Measurements from ENCODE around the gene AKTIP. TPM values are rescaled to one million over a fixed set of nuclear protein-coding genes. Genes with fewer than 3 reads are reported as not detected.
"Not testable (repeated sequence)": the region's sequence is repeated elsewhere in the genome, so short reads cannot be mapped to it uniquely, and the experiment has no call there.

Gene AKTIP
- total RNA-seq, 4 donors from 2014 or later = 37.0 to 68.7 (median 50.5) TPM

DNA sequence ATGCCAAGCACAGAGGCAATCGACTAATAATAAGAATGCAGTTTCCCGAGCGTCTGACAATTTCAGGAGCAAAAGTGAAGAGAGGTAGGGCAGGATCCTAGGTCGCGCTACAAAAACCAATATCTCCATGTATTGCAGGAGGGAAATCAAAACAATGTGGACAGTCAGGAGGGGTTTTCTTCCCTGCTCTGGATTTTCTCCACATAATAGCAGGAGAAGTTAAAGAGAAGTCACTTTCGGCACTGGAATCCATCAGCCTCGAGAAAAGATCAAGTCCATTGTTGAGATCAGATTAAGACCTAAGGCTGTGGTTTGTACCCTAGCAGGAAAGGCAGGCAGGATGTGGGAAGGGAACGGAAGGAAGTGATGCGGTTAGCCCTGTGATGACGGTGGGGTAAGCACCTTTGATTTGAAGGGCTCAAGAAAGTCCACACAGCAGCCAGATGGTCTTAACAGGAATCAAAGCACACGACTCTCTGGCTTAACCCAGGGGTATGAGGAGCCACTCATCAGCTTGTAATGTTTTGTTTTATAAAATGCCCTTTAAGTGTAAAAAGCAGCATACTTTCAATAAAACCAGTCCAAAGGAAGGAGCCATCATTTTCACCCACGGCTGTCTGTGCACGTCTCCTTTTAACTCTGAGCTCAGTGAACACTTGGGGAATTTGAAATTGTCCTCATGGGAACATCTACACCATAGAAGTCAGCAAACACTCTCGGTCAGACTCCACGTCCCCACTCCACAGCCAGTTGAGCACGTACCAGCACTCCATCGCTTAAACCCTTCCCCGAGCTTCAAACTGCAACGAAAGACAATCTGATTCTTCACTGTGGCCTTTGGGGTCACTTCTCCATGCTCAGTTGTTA lies 15.8 kb upstream of the AKTIP start:
- peak; percentile 71 for DNase-seq
- H3K4me3 ChIP-seq = no peak overlapping the region
- H3K27me3 ChIP-seq = no peaks in the 10 kb centered on the region
- H3K36me3 ChIP-seq = no peaks in the 10 kb centered on the region
- no peaks in the 10 kb centered on the region for H3K4me1 ChIP-seq
- 67 to 78% methylated on average over 15 to 19 of the region's 19 CpGs for WGBS, 2 donors (ENCODE audit: low coverage in 1 of 2)
- H3K9me3 ChIP-seq = no peaks in the 10 kb centered on the region
- peak overlapping the region; percentile 13 to 55 (median 38) for H3K27ac ChIP-seq
- in situ Hi-C loops (cut with MboI; ENCODE audit: low pct_ligation_motif_present in 1 of 4, low pct_unique_long_range_greater_than_20kb in 1 of 4, low sequenced_read_pairs in 3 of 4) = no loop called here
- intact Hi-C loops (cut with DNase I; ENCODE audit: low total_unique reads) = no loop called here
- peak in 2 of 3 donors; percentile 24 to 51 for TF ChIP-seq POLR2AphosphoS5 (IDR thresholded peaks at IDR 0.05)
- TF ChIP-seq EP300 (IDR thresholded peaks at IDR 0.05; ENCODE audit: low read depth) = no peak

DNA sequence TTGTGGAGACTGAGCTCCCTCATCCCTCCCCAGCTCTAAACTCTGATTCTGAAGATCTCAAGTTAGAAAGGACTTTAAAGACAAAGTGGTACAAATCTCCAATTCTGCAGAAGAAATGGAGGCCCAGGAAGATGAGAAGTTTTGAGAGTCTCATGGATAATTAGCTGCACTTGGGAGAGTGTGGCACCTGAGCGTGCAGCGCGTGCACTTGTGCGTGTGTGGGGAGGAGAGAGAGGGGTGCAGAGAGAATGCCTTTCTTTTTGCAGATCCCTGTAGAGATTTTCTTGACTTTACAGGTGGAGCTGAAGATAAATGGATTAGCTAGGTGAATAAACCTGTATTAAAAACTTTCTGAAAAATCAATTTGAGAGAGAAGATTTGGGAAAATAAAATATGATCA lies 14.8 kb upstream of the AKTIP start:
- in situ Hi-C loops (cut with MboI; ENCODE audit: low pct_ligation_motif_present in 1 of 4, low pct_unique_long_range_greater_than_20kb in 1 of 4, low sequenced_read_pairs in 3 of 4) = no loop called here

GRCh38 chr16:53515811-53516210 lies 12.8 kb upstream of the AKTIP start:
- DNase-seq = no peak
- Histone ChIP-seq H3K9me3 (no peaks in the 10 kb centered on the region), H3K36me3 (no peaks in the 10 kb centered on the region), H3K4me3 (no peak overlapping the region), H3K27me3 (no peaks in the 10 kb centered on the region), H3K4me1 (peaks cover 0 to 2% (median under 1%) of the 10 kb centered on the region in 4 donors), H3K27ac (no peak overlapping the region)
- in situ Hi-C loops (cut with MboI; ENCODE audit: low pct_ligation_motif_present in 1 of 4, low pct_unique_long_range_greater_than_20kb in 1 of 4, low sequenced_read_pairs in 3 of 4) = no loop called here
- intact Hi-C loops (cut with DNase I; ENCODE audit: low total_unique reads) = no loop called here
- WGBS, 2 donors (ENCODE audit: low coverage in 1 of 2) = 91% methylated on average over 2 of the region's 2 CpGs; no CpG with 5 or more reads in 1 of the 2 donors
- TF ChIP-seq POLR2A (IDR thresholded peaks at IDR 0.05) (no peak), EP300 (IDR thresholded peaks at IDR 0.05; ENCODE audit: low read depth) (no peak), POLR2AphosphoS5 (IDR thresholded peaks at IDR 0.05) (no peak)
- TF ChIP-seq, protein P1, sequence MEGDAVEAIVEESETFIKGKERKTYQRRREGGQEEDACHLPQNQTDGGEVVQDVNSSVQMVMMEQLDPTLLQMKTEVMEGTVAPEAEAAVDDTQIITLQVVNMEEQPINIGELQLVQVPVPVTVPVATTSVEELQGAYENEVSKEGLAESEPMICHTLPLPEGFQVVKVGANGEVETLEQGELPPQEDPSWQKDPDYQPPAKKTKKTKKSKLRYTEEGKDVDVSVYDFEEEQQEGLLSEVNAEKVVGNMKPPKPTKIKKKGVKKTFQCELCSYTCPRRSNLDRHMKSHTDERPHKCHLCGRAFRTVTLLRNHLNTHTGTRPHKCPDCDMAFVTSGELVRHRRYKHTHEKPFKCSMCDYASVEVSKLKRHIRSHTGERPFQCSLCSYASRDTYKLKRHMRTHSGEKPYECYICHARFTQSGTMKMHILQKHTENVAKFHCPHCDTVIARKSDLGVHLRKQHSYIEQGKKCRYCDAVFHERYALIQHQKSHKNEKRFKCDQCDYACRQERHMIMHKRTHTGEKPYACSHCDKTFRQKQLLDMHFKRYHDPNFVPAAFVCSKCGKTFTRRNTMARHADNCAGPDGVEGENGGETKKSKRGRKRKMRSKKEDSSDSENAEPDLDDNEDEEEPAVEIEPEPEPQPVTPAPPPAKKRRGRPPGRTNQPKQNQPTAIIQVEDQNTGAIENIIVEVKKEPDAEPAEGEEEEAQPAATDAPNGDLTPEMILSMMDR (IDR thresholded peaks at IDR 0.05) = no peak

More for the DNA sequence above, 14.8 kb upstream of the AKTIP start:
- DNase-seq = no peak
- H3K27me3 ChIP-seq = no peaks in the 10 kb centered on the region
- no peaks in the 10 kb centered on the region for H3K4me1 ChIP-seq
- TF ChIP-seq, protein P1 (IDR thresholded peaks at IDR 0.05) = no peak
- TF ChIP-seq POLR2A (IDR thresholded peaks at IDR 0.05) (no peak), EP300 (IDR thresholded peaks at IDR 0.05; ENCODE audit: low read depth) (no peak), POLR2AphosphoS5 (IDR thresholded peaks at IDR 0.05) (no peak)
- 89 to 93% methylated on average over 4 of the region's 4 CpGs for WGBS, 2 donors (ENCODE audit: low coverage in 1 of 2)
- no peaks in the 10 kb centered on the region for H3K36me3 ChIP-seq
- H3K4me3 ChIP-seq = no peak overlapping the region
- H3K27ac ChIP-seq = no peak overlapping the region
- intact Hi-C loops (cut with DNase I; ENCODE audit: low total_unique reads) = no loop called here
- H3K9me3 ChIP-seq = no peaks in the 10 kb centered on the region

GRCh38 chr16:53515259-53515658 lies 12.2 kb upstream of the AKTIP start:
- intact Hi-C loops (cut with DNase I; ENCODE audit: low total_unique reads) = no loop called here
- H3K9me3 ChIP-seq = no peaks in the 10 kb centered on the region
- no peak overlapping the region for H3K4me3 ChIP-seq
- DNase-seq = no peak
- WGBS, 2 donors (ENCODE audit: low coverage in 1 of 2) = 89 to 93% methylated on average over 3 to 6 of the region's 6 CpGs
- no peak overlapping the region for H3K27ac ChIP-seq
- peaks cover 0 to 6% (median 4%) of the 10 kb centered on the region in 4 donors for H3K4me1 ChIP-seq
- no peaks in the 10 kb centered on the region for H3K27me3 ChIP-seq
- no peaks in the 10 kb centered on the region for H3K36me3 ChIP-seq
- TF ChIP-seq POLR2A (IDR thresholded peaks at IDR 0.05) (no peak), POLR2AphosphoS5 (IDR thresholded peaks at IDR 0.05) (no peak), EP300 (IDR thresholded peaks at IDR 0.05; ENCODE audit: low read depth) (no peak)
- TF ChIP-seq, protein P1 (IDR thresholded peaks at IDR 0.05) = no peak
- in situ Hi-C loops (cut with MboI; ENCODE audit: low pct_ligation_motif_present in 1 of 4, low pct_unique_long_range_greater_than_20kb in 1 of 4, low sequenced_read_pairs in 3 of 4) = no loop called here

DNA sequence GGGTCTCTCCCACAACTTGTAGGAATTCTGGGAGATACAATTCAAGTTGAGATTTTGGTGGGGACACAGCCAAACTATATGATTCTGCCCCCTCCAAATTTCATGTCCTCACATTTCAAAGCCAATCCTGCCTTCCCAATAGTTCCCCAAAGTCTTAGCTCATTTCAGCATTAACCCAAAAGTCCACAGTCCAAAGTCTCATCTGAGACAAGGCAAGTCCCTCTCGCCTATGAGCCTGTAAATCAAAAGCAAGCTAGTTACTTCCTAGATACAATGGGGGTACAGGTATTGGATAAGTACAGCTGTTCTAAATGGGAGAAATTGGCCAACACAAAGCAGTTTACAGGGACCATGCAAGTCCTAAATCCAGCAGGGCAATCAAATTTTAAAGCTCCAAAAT lies 9.8 kb upstream of the AKTIP start:
- intact Hi-C loops (cut with DNase I; ENCODE audit: low total_unique reads); DNase-seq; H3K27ac ChIP-seq; H3K4me3 ChIP-seq; in situ Hi-C loops (cut with MboI; ENCODE audit: low pct_ligation_motif_present in 1 of 4, low pct_unique_long_range_greater_than_20kb in 1 of 4, low sequenced_read_pairs in 3 of 4); H3K36me3 ChIP-seq; H3K27me3 ChIP-seq; H3K9me3 ChIP-seq: not testable (repeated sequence)
- WGBS, 2 donors (ENCODE audit: low coverage in 1 of 2) = 71 to 83% methylated on average over 1 of the region's 1 CpG
- peaks cover 0 to 10% (median 6%) of the 10 kb centered on the region in 4 donors for H3K4me1 ChIP-seq

Measured in transverse colon (tissue), 4 donors.